ENCODE results near the gene NCBP3.

The NCBP3 gene

GRCh38 chr17:3882276-3882675, 36.2 kb upstream of the NCBP3 start:
- TF ChIP-seq ZFX (IDR thresholded peaks at IDR 0.05; ENCODE audit: borderline replicate concordance) (no peak), CTCF (IDR thresholded peaks at IDR 0.05) (no peak)
- H3K27ac ChIP-seq: no peak overlapping the region

GRCh38 chr17:3880983-3881382, 34.9 kb upstream of the NCBP3 start:
- H3K27ac ChIP-seq: no peak overlapping the region
- TF ChIP-seq ZFX (IDR thresholded peaks at IDR 0.05; ENCODE audit: borderline replicate concordance): no peak
- TF ChIP-seq CTCF (IDR thresholded peaks at IDR 0.05): no peak

- TF ChIP-seq ZFX (IDR thresholded peaks at IDR 0.05; ENCODE audit: borderline replicate concordance) (no peak), CTCF (IDR thresholded peaks at IDR 0.05) (no peak)
- H3K27ac ChIP-seq: no peak overlapping the region
Observed at GRCh38 chr17:3879591-3880417, 33.8 kb upstream of the NCBP3 start.

GRCh38 chr17:3879186-3879585, 33.1 kb upstream of the NCBP3 start:
- no peak overlapping the region for H3K27ac ChIP-seq

GRCh38 chr17:3877220-3877619, 31.2 kb upstream of the NCBP3 start:
- no peak for TF ChIP-seq ZFX (IDR thresholded peaks at IDR 0.05; ENCODE audit: borderline replicate concordance)
- no peak for TF ChIP-seq CTCF (IDR thresholded peaks at IDR 0.05)
- no peak overlapping the region for H3K27ac ChIP-seq

More at GRCh38 chr17:3879186-3879585, 33.1 kb upstream of the NCBP3 start:
- TF ChIP-seq CTCF (IDR thresholded peaks at IDR 0.05): no peak
- TF ChIP-seq ZFX (IDR thresholded peaks at IDR 0.05; ENCODE audit: borderline replicate concordance): no peak

GRCh38 chr17:3875317-3875716, 29.3 kb upstream of the NCBP3 start:
- TF ChIP-seq CTCF (IDR thresholded peaks at IDR 0.05) (no peak), ZFX (IDR thresholded peaks at IDR 0.05; ENCODE audit: borderline replicate concordance) (no peak)
- H3K27ac ChIP-seq: no peak overlapping the region

GRCh38 chr17:3873862-3874261, 27.8 kb upstream of the NCBP3 start:
- TF ChIP-seq ZFX (IDR thresholded peaks at IDR 0.05; ENCODE audit: borderline replicate concordance) (no peak), CTCF (IDR thresholded peaks at IDR 0.05) (no peak)
- H3K27ac ChIP-seq: no peak overlapping the region

All from 22Rv1 (cell line).